ENCODE data around the gene ATRNL1.
"Not testable (repeated sequence)": the region's sequence is repeated elsewhere in the genome, so short reads cannot be mapped to it uniquely, and the experiment has no call there.

ATRNL1 gene

DNA sequence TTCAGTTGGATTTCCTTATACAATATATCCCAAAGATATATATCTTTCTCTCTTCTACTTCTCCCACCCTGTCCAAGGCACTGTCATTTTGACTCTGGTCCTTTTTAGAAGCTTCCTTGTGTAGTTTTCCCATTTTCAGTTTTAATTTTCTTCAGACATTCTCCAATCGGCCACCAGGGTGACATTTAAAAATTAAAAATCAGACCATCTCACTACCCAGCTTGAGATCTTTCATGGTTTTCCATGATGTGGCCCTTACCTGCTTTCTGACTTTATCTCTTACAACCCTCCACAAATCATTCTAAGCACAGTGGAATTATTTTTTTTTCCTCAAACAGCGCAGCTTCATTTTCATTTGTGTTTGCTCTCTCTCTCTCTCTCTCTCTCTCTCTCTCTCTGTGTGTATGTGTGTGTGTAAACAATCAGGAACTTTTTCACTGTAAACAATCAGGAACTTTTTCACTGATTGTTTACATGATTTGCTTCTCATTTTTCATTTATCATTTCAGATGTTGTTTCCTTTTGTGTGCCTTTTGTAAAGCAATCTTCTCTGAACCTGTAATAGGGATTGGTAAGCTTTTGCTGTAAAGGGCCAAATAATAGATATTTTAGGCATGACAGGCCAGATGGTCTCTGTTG, 348.9 kb downstream of the ATRNL1 start:
- Histone ChIP-seq H3K9ac (ENCODE audit: low read length) (no peak overlapping the region), H3K4me1 (ENCODE audit: control insufficient read depth, low read depth, low read length) (no peaks in the 10 kb centered on the region), H3K36me3 (ENCODE audit: control insufficient read depth, low read depth, low read length) (no peaks in the 10 kb centered on the region), H3K27ac (ENCODE audit: low read length) (no peak overlapping the region), H3K27me3 (ENCODE audit: control insufficient read depth, insufficient read depth, low read length) (no peaks in the 10 kb centered on the region), H3K9me3 (ENCODE audit: control insufficient read depth, low read depth, low read length) (no peaks in the 10 kb centered on the region), H3K4me3 (ENCODE audit: low read length) (no peak overlapping the region)

DNA sequence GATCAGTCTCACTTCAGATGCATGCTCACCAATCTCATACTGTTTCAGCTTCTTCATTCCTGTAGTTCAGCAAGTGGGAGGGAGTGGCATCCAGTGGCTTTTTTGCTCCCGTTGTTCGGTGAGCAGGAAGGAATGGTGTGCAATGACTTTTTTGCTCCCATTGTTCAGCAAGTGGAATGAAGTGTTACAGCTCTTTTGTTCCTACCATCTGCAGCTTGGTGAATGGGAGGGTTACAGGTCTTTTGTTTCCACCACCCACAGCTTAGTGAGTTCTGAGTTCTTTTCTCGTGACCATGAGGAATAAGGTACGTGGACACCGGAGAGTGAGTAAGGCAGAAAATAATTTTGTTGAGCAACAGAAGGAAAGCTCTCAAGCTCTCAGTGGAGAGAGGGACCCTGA, 363.6 kb downstream of the ATRNL1 start:
- no peaks in the 10 kb centered on the region for H3K36me3 ChIP-seq (ENCODE audit: control insufficient read depth, low read depth, low read length)
- H3K27me3 ChIP-seq (ENCODE audit: control insufficient read depth, insufficient read depth, low read length), result no peaks in the 10 kb centered on the region
- H3K9me3 ChIP-seq (ENCODE audit: control insufficient read depth, low read depth, low read length), result no peaks in the 10 kb centered on the region
- no peak overlapping the region for H3K4me3 ChIP-seq (ENCODE audit: low read length)
- H3K9ac ChIP-seq (ENCODE audit: low read length), result no peak overlapping the region
- H3K4me1 ChIP-seq (ENCODE audit: control insufficient read depth, low read depth, low read length), result no peaks in the 10 kb centered on the region
- H3K27ac ChIP-seq (ENCODE audit: low read length), result no peak overlapping the region

- H3K27ac ChIP-seq (ENCODE audit: low read length), result no peak overlapping the region
- no peak overlapping the region for H3K4me3 ChIP-seq (ENCODE audit: low read length)
- H3K9me3 ChIP-seq (ENCODE audit: control insufficient read depth, low read depth, low read length), result no peaks in the 10 kb centered on the region
- no peaks in the 10 kb centered on the region for H3K27me3 ChIP-seq (ENCODE audit: control insufficient read depth, insufficient read depth, low read length)
- H3K36me3 ChIP-seq (ENCODE audit: control insufficient read depth, low read depth, low read length), result no peaks in the 10 kb centered on the region
- no peak overlapping the region for H3K9ac ChIP-seq (ENCODE audit: low read length)
- H3K4me1 ChIP-seq (ENCODE audit: control insufficient read depth, low read depth, low read length), result no peaks in the 10 kb centered on the region
Observed at GRCh38 chr10:115483294-115483693, 390.1 kb downstream of the ATRNL1 start.

GRCh38 chr10:115491526-115492140, 398.5 kb downstream of the ATRNL1 start:
- Histone ChIP-seq H3K4me1 (ENCODE audit: control insufficient read depth, low read depth, low read length) (no peaks in the 10 kb centered on the region), H3K9ac (ENCODE audit: low read length) (no peak overlapping the region), H3K4me3 (ENCODE audit: low read length) (no peak overlapping the region), H3K9me3 (ENCODE audit: control insufficient read depth, low read depth, low read length) (no peaks in the 10 kb centered on the region), H3K36me3 (ENCODE audit: control insufficient read depth, low read depth, low read length) (no peaks in the 10 kb centered on the region), H3K27ac (ENCODE audit: low read length) (no peak overlapping the region), H3K27me3 (ENCODE audit: control insufficient read depth, insufficient read depth, low read length) (no peaks in the 10 kb centered on the region)

DNA sequence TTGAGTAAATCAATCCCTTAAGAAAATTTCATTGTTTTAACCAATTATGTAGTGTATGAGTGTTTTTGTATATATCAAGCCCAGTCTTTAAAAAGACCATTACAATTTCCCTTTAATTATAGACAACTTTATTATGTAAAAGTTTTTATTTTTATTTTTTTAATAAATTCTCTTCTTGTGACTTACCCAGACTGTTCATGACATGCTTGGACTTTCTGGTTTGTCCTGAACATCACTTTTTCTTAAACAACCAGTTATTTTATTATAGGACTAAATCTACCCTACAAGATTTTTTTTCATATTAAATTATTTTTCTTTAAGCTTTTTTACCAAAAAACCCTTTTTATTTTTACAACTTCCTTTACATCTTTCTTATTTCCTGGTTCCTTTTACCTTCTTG, 410.4 kb downstream of the ATRNL1 start:
- Histone ChIP-seq H3K27ac (ENCODE audit: low read length) (no peak overlapping the region), H3K4me1 (ENCODE audit: control insufficient read depth, low read depth, low read length) (no peaks in the 10 kb centered on the region), H3K4me3 (ENCODE audit: low read length) (no peak overlapping the region), H3K27me3 (ENCODE audit: control insufficient read depth, insufficient read depth, low read length) (no peaks in the 10 kb centered on the region), H3K36me3 (ENCODE audit: control insufficient read depth, low read depth, low read length) (no peaks in the 10 kb centered on the region), H3K9me3 (ENCODE audit: control insufficient read depth, low read depth, low read length) (peaks cover 25% of the 10 kb centered on the region), H3K9ac (ENCODE audit: low read length) (no peak overlapping the region)

GRCh38 chr10:115514895-115515294, 421.7 kb downstream of the ATRNL1 start:
- Histone ChIP-seq H3K4me3 (ENCODE audit: low read length) (no peak overlapping the region), H3K36me3 (ENCODE audit: control insufficient read depth, low read depth, low read length) (no peaks in the 10 kb centered on the region), H3K27ac (ENCODE audit: low read length) (no peak overlapping the region), H3K27me3 (ENCODE audit: control insufficient read depth, insufficient read depth, low read length) (no peaks in the 10 kb centered on the region), H3K9ac (ENCODE audit: low read length) (no peak overlapping the region), H3K4me1 (ENCODE audit: control insufficient read depth, low read depth, low read length) (no peaks in the 10 kb centered on the region), H3K9me3 (ENCODE audit: control insufficient read depth, low read depth, low read length) (no peaks in the 10 kb centered on the region)

GRCh38 chr10:115525141-115525540, 432.0 kb downstream of the ATRNL1 start:
- no peak overlapping the region for H3K4me3 ChIP-seq (ENCODE audit: low read length)
- H3K27me3 ChIP-seq (ENCODE audit: control insufficient read depth, insufficient read depth, low read length), result no peaks in the 10 kb centered on the region
- H3K9ac ChIP-seq (ENCODE audit: low read length), result no peak overlapping the region
- H3K36me3 ChIP-seq (ENCODE audit: control insufficient read depth, low read depth, low read length), result no peaks in the 10 kb centered on the region
- H3K27ac ChIP-seq (ENCODE audit: low read length), result no peak overlapping the region
- H3K9me3 ChIP-seq (ENCODE audit: control insufficient read depth, low read depth, low read length), result no peaks in the 10 kb centered on the region
- no peaks in the 10 kb centered on the region for H3K4me1 ChIP-seq (ENCODE audit: control insufficient read depth, low read depth, low read length)

GRCh38 chr10:115527682-115528081, 434.5 kb downstream of the ATRNL1 start:
- not testable (repeated sequence) for H3K4me1 ChIP-seq (ENCODE audit: control insufficient read depth, low read depth, low read length); H3K9me3 ChIP-seq (ENCODE audit: control insufficient read depth, low read depth, low read length); H3K36me3 ChIP-seq (ENCODE audit: control insufficient read depth, low read depth, low read length); H3K4me3 ChIP-seq (ENCODE audit: low read length); H3K27ac ChIP-seq (ENCODE audit: low read length); H3K9ac ChIP-seq (ENCODE audit: low read length); H3K27me3 ChIP-seq (ENCODE audit: control insufficient read depth, insufficient read depth, low read length)

- H3K36me3 ChIP-seq (ENCODE audit: control insufficient read depth, low read depth, low read length); H3K9ac ChIP-seq (ENCODE audit: low read length); H3K4me1 ChIP-seq (ENCODE audit: control insufficient read depth, low read depth, low read length); H3K27me3 ChIP-seq (ENCODE audit: control insufficient read depth, insufficient read depth, low read length); H3K4me3 ChIP-seq (ENCODE audit: low read length); H3K27ac ChIP-seq (ENCODE audit: low read length): not testable (repeated sequence)
- H3K9me3 ChIP-seq (ENCODE audit: control insufficient read depth, low read depth, low read length), result peaks cover 11% of the 10 kb centered on the region
Observed at GRCh38 chr10:115536401-115536800, 443.2 kb downstream of the ATRNL1 start.

DNA sequence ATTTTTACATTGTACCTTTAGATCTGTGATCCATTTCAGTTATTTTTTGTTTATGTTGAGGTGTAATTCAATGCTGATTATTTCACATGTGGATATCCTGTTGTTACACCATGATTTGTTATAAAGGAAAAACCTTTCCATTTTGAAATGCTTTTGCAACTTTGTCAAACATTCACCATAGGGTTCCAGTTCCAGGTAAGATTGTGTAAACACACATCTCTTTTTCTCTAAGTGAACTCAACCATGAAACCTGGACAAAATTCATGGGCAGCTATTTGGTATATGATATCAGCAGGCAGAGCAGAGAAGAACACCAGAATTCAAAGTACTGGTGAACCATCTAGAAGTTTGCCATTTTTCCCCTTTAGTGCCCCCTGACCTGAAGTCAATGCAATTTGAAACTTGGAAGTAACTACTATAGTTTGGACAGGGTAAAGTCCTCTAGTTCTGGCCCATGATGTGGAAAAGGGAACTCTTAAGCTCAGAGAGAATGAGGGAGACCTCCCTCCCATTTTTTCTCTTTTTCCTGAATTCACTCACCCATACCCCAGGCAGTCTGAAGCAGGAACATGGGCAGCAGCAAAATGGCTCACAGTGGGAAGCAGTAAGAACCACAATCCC, 446.1 kb downstream of the ATRNL1 start:
- no peaks in the 10 kb centered on the region for H3K27me3 ChIP-seq (ENCODE audit: control insufficient read depth, insufficient read depth, low read length)
- H3K4me1 ChIP-seq (ENCODE audit: control insufficient read depth, low read depth, low read length), result no peaks in the 10 kb centered on the region
- peaks cover 11% of the 10 kb centered on the region for H3K9me3 ChIP-seq (ENCODE audit: control insufficient read depth, low read depth, low read length)
- H3K27ac ChIP-seq (ENCODE audit: low read length), result no peak overlapping the region
- no peak overlapping the region for H3K9ac ChIP-seq (ENCODE audit: low read length)
- no peaks in the 10 kb centered on the region for H3K36me3 ChIP-seq (ENCODE audit: control insufficient read depth, low read depth, low read length)
- no peak overlapping the region for H3K4me3 ChIP-seq (ENCODE audit: low read length)

GRCh38 chr10:115555887-115556402, 462.8 kb downstream of the ATRNL1 start:
- H3K4me1 ChIP-seq (ENCODE audit: control insufficient read depth, low read depth, low read length), result no peaks in the 10 kb centered on the region

GRCh38 chr10:115558252-115558651, 465.1 kb downstream of the ATRNL1 start:
- no peaks in the 10 kb centered on the region for H3K4me1 ChIP-seq (ENCODE audit: control insufficient read depth, low read depth, low read length)
- H3K9me3 ChIP-seq (ENCODE audit: control insufficient read depth, low read depth, low read length), result no peaks in the 10 kb centered on the region
- H3K4me3 ChIP-seq (ENCODE audit: low read length), result no peak overlapping the region
- H3K36me3 ChIP-seq (ENCODE audit: control insufficient read depth, low read depth, low read length), result no peaks in the 10 kb centered on the region
- H3K9ac ChIP-seq (ENCODE audit: low read length), result no peak overlapping the region
- H3K27me3 ChIP-seq (ENCODE audit: control insufficient read depth, insufficient read depth, low read length), result no peaks in the 10 kb centered on the region
- H3K27ac ChIP-seq (ENCODE audit: low read length), result no peak overlapping the region

More at GRCh38 chr10:115555887-115556402, 462.8 kb downstream of the ATRNL1 start:
- H3K4me3 ChIP-seq (ENCODE audit: low read length), result no peak overlapping the region
- no peak overlapping the region for H3K27ac ChIP-seq (ENCODE audit: low read length)
- H3K9ac ChIP-seq (ENCODE audit: low read length), result no peak overlapping the region
- no peaks in the 10 kb centered on the region for H3K9me3 ChIP-seq (ENCODE audit: control insufficient read depth, low read depth, low read length)
- H3K36me3 ChIP-seq (ENCODE audit: control insufficient read depth, low read depth, low read length), result no peaks in the 10 kb centered on the region
- no peaks in the 10 kb centered on the region for H3K27me3 ChIP-seq (ENCODE audit: control insufficient read depth, insufficient read depth, low read length)
